Vagina (tissue), 2 donors: ENCODE data around the gene LARP1. TPM values are rescaled to one million over a fixed set of nuclear protein-coding genes. Genes with fewer than 3 reads are reported as not detected.
"Not testable (repeated sequence)": the region's sequence is repeated elsewhere in the genome, so short reads cannot be mapped to it uniquely, and the experiment has no call there.

ENCODE experiments used
- DNase-seq, 2 donors: peaks; one replicate each; pipeline ENCODE4 v3.0.0-alpha.2; 2017; ENCODE audit errors: extremely low spot score in 2 of 2
- H3K27ac ChIP-seq: fragments of 200-600 bp; sonication (generic); one replicate; pipeline ENCODE4 v1.5.1; 2019
- H3K27me3 ChIP-seq: fragments of 200-600 bp; sonication (generic); one replicate; pipeline ENCODE4 v1.5.1; 2019
- H3K36me3 ChIP-seq, 2 donors: fragments of 200-600 bp; sonication (generic); one replicate each; pipeline ENCODE4 v1.5.1; 2017 to 2019
- H3K4me1 ChIP-seq: fragments of 200-600 bp; sonication (generic); one replicate; pipeline ENCODE4 v1.5.1; 2019
- H3K4me3 ChIP-seq, 2 donors: fragments of 200-600 bp; sonication (generic); 1 replicate in 1 of 2; 2 replicates in 1 of 2; pipeline ENCODE4 v1.5.1; 2016 to 2019
- H3K9me3 ChIP-seq: fragments of 200-600 bp; sonication (generic); one replicate; pipeline ENCODE4 v1.5.1; 2019
- CTCF ChIP-seq, 3 experiments: fragments of 450-650 bp in 2 of 3; fragments of 200-600 bp in 1 of 3; sonication (generic) in 1 of 3; IDR thresholded peaks; one replicate each; pipeline ENCODE4 v1.5.1; 2017 to 2019; ENCODE audit warnings: antibody characterized with exemption in 3 of 3, mild to moderate bottlenecking in 2 of 3, moderate library complexity in 2 of 3
- POLR2A ChIP-seq, 2 donors: fragments of 450-650 bp; IDR thresholded peaks; one replicate each; pipeline ENCODE4 v1.6.1; 2017; ENCODE audit warnings: antibody characterized with exemption in 2 of 2, mild to moderate bottlenecking in 2 of 2, moderate library complexity in 2 of 2
- POLR2AphosphoS5 ChIP-seq, 2 donors: sonication (generic); formaldehyde crosslinking; IDR thresholded peaks; one replicate each; pipeline ENCODE4 v1.9.0; 2017; ENCODE audit warnings: antibody characterized with exemption in 2 of 2, mild to moderate bottlenecking in 2 of 2, low read depth in 1 of 2; ENCODE audit not compliant: insufficient read depth in 1 of 2
- intact Hi-C: fragments of 100-400 bp; cut with DNase I; formaldehyde crosslinking; loops from one replicate; pipeline ENCODE4 v1.15.1; 2023
- total RNA-seq: library from RNA; depleted of rRNA; stranded (reverse); fragments of >200 nt; gene quantifications from one replicate; pipeline ENCODE4 v1.2.3, GENCODE V29; 2016

Gene LARP1
- total RNA-seq, 1 donor from 2014 or later = 98.0 TPM

- Histone ChIP-seq H3K36me3 (no peaks in the 10 kb centered on the region), H3K9me3 (no peaks in the 10 kb centered on the region), H3K27ac (no peak overlapping the region), H3K4me3 (no peak overlapping the region), H3K27me3 (no peaks in the 10 kb centered on the region), H3K4me1 (peaks cover 8% of the 10 kb centered on the region)
- TF ChIP-seq POLR2AphosphoS5 (IDR thresholded peaks at IDR 0.05; ENCODE audit: insufficient read depth in 1 of 2, low read depth in 1 of 2) (no peak), POLR2A (IDR thresholded peaks at IDR 0.05) (no peak), CTCF (IDR thresholded peaks at IDR 0.05) (no peak)
- intact Hi-C loops = no loop called here
- DNase-seq = no peak
Observed at GRCh38 chr5:154727361-154727760, 27.8 kb upstream of the LARP1 start.

- intact Hi-C loops = no loop called here
Observed at GRCh38 chr5:154728939-154729588, 26.1 kb upstream of the LARP1 start.

GRCh38 chr5:154729613-154730012 lies 25.6 kb upstream of the LARP1 start:
- intact Hi-C loops = no loop called here
- H3K9me3 ChIP-seq = no peaks in the 10 kb centered on the region
- no peak for TF ChIP-seq POLR2A (IDR thresholded peaks at IDR 0.05)
- no peak for TF ChIP-seq POLR2AphosphoS5 (IDR thresholded peaks at IDR 0.05; ENCODE audit: insufficient read depth in 1 of 2, low read depth in 1 of 2)
- no peak for TF ChIP-seq CTCF (IDR thresholded peaks at IDR 0.05)
- no peak overlapping the region for H3K27ac ChIP-seq
- H3K4me3 ChIP-seq = no peak overlapping the region
- H3K27me3 ChIP-seq = no peaks in the 10 kb centered on the region
- H3K4me1 ChIP-seq = no peaks in the 10 kb centered on the region
- DNase-seq = no peak
- H3K36me3 ChIP-seq = no peaks in the 10 kb centered on the region

More at GRCh38 chr5:154728939-154729588, 26.1 kb upstream of the LARP1 start:
- H3K4me3 ChIP-seq = no peak overlapping the region
- no peak for DNase-seq
- no peaks in the 10 kb centered on the region for H3K9me3 ChIP-seq
- no peaks in the 10 kb centered on the region for H3K27me3 ChIP-seq
- peaks cover 3% of the 10 kb centered on the region for H3K4me1 ChIP-seq
- H3K36me3 ChIP-seq = no peaks in the 10 kb centered on the region
- no peak overlapping the region for H3K27ac ChIP-seq
- no peak for TF ChIP-seq CTCF (IDR thresholded peaks at IDR 0.05)
- TF ChIP-seq POLR2A (IDR thresholded peaks at IDR 0.05) = no peak
- TF ChIP-seq POLR2AphosphoS5 (IDR thresholded peaks at IDR 0.05; ENCODE audit: insufficient read depth in 1 of 2, low read depth in 1 of 2) = no peak

- H3K4me1 ChIP-seq, H3K4me3 ChIP-seq, DNase-seq, H3K36me3 ChIP-seq, H3K27me3 ChIP-seq, H3K9me3 ChIP-seq, H3K27ac ChIP-seq, intact Hi-C loops: not testable (repeated sequence)
Observed at GRCh38 chr5:154730761-154731160, 24.4 kb upstream of the LARP1 start.

GRCh38 chr5:154732212-154732611 lies 23.0 kb upstream of the LARP1 start:
- DNase-seq = no peak
- TF ChIP-seq POLR2A (IDR thresholded peaks at IDR 0.05) (no peak), POLR2AphosphoS5 (IDR thresholded peaks at IDR 0.05; ENCODE audit: insufficient read depth in 1 of 2, low read depth in 1 of 2) (no peak), CTCF (IDR thresholded peaks at IDR 0.05) (no peak)
- no peaks in the 10 kb centered on the region for H3K36me3 ChIP-seq
- intact Hi-C loops = no loop called here
- no peaks in the 10 kb centered on the region for H3K9me3 ChIP-seq
- H3K27me3 ChIP-seq = no peaks in the 10 kb centered on the region
- H3K4me3 ChIP-seq = no peak overlapping the region
- no peaks in the 10 kb centered on the region for H3K4me1 ChIP-seq
- no peak overlapping the region for H3K27ac ChIP-seq
